GM21529 (cell line): Measurements from ENCODE around the gene KRTAP5-4.
"Not testable (repeated sequence)": the region's sequence is repeated elsewhere in the genome, so short reads cannot be mapped to it uniquely, and the experiment has no call there.

Experiments
- ATAC-seq: cut with Tn5 transposase; IDR thresholded peaks from one replicate; pipeline ENCODE4 v1.9.1; 2021; ENCODE audit not compliant: unreplicated experiment

The KRTAP5-4 gene, protein sequence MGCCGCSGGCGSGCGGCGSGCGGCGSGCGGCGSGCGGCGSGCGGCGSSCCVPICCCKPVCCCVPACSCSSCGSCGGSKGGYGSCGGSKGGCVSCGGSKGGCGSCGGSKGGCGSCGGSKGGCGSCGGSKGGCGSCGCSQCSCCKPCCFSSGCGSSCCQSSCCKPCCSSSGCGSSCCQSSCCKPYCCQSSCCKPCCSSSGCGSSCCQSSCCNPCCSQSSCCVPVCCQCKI

DNA sequence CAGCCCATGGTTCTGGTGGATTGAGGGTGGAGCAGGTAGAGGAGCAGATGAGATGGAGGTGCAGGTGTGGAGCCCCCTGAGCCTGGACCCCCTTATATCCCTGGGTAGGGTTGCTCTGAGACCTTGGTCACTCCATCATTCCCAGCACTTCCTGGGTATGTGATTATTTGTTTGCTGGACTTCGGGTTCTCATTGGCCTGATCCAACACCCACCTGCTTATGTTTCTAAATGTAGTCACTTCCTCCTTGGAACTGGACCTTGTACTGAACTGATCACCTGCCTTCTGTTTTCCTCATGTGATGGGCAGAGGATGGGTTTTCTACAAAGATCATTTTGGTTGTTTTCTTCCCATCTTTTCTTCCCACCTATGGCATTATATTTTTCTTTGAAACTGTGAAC lies at the start of gene KRTAP5-4:
Gene KRTAP5-4 (minus strand): TSS at position 53 of the 400 bp plus-strand sequence. CDS start 45 bp downstream, at position 8.
- no peak for ATAC-seq

DNA sequence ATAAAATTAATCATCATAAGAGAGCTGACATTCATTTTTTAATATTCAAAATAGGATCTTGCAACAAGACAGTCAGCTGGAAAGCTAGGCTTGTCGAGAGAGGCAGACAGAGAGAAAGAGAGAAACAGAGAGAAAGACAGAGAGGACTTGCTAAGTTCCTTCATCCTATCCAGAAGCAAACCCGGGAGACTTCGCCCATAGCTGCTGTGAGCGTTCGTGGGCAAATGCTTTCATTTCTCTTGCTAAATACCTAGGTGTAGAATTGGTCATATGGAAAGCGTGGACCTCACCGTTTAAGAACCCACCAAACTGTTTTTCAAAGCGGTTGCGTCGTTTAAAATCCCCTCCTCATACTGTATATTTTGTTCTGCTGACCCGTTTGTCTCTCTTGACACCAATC lies 49.7 kb upstream of the KRTAP5-4 start:
- ATAC-seq, result no peak

DNA sequence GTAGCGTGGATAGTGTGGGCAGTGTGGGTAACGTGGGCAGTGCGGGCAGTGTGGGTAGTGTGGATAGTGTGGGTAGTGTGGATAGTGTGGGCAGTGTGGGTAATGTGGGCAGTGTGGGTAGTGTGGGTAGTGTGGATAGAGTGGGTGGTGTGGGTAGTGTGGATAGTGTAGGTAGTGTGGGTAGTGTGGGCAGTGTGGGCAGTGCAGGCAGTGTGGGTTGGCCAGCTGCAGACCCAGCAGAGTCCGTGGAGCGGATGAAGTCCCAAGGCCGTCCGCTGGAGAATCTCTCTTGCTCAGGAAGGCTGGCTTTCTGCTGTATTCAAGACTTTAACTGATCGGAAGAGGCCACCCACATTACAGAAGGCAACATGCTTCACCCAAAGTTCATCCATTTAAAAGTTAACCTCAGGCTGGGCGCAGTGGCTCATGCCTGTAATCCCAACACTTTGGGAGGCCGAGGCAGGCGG lies 49.0 kb upstream of the KRTAP5-4 start:
- no peak for ATAC-seq

DNA sequence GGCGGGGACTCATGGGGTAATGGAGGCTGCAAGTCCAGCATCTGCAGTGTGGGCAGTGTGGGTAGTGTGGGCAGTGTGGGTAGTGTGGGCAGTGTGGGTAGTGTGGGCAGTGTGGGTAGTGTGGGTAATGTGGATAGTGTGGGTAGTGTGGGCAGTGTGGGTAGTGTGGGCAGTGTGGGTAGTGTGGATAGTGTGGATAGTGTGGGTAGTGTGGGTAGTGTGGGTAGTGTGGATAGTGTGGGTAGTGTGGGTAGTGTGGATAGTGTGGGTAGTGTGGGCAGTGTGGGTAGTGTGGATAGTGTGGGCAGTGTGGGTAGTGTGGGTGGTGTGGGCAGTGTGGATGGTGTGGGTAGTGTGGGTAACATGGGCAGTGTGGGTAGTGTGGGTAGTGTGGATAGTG lies 48.5 kb upstream of the KRTAP5-4 start:
- not testable (repeated sequence) for ATAC-seq

DNA sequence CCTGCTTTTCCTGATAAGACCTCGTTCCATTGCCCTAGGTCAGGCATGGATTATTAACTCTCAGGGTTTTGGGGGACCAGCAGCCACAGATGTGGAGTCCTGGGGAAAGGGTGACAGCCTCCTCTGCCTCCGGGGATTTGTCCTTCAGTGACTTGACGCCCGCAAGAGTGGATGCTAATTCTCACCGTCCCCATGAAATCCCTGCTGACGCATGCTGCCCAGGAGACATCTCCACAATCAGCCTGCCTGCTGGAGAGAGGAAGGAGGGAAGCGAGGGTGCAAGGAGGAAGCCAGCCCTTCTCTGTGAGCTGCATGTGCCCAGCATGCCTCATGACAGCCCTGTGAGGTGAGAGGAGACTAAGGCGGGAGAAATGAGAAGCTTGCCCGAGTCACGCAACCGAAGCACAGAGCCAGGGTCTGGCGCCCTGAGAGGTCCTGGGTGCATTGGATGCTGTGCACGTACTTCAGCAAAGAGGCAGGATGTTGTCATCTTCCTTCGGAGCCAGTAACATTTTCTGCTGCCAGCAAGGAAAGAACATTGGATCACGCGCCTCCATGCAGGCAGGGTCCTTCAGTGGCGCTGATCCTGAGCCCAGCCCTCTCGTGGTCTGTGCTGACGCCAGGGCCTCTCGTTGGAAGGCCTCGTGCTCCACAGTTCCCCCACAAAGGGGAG lies 47.7 kb upstream of the KRTAP5-4 start:
- ATAC-seq, result no peak

DNA sequence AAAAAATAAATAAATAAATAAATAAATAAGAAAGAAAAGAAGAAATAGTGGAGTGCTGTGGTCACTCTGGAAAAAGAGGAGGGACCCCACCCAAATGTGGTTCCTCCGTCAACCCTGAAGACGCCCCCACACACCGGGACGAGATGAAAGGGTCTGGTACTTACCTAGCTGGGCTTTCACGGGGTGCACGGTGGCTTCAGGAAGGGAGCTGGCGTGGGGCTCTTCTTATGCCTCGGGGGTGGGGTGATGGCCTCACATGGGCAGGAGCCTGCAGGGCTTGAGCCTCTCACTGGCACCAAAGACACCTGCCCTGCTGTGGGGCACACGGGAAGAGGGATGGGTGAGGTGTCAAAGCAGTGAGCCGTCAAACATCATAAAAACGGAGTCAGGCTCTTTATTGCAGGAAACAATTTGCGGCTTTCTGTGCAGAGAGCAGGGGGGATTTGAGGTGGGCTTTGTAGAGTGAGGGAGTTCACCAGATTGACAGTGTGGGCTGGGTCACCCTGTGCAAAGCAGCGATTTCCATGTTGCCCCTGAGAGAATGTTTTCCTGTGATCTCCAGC lies 47.1 kb upstream of the KRTAP5-4 start:
- ATAC-seq, result no peak

DNA sequence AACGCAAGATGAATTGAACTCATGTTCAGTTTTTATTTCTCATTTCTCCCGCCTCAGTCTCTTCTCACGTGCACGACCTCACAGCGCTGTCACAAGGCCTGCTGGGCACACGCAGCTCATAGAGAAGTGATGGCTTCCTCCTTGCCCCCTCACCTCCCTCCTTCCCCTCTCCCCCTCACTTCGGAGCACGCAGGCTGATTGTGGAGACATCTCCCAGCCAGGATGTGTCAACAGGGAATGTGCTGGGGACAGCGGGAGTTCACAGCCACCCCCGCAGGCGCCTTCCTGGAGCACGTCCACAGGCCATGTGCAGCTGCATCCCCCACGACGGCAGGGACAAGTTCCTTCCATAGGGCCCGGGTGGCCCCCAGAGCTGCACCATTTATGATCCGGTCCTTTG lies 46.0 kb upstream of the KRTAP5-4 start:
- ATAC-seq, result no peak

DNA sequence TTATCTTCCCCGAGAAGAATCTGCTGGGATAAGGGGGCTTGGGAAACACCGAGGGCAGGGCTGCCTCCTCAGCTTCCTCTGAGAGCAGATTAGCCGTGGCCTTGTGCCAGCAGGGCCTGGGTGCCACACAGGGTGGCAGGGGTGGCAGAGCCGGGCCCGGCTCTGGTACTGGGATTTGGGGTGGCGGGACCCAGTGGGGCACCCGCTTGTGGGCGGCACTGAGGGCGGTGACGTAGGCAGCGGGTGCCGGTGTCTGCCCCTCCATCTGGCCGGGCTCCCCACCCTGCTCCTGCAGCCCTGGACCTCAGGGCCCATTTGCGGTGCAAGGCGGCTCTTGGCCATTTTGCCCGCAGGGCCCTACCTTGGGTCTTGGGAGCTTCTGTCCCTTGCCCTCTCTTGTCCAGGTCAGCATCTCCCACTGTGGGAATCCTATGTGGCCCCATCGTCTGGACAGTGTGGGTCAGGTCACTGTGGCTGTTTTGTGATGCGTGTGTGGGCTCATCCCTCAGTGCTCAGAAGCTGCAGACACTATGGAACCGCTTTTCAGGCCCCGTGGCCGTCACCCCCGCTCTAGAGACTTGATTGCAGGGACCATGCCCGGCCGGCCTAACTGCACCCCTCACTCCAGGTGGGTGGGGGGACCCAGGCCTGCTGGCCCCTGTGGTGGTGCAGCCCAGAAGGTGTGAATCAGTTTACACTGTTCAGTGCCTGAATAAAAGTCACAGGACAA lies 45.3 kb upstream of the KRTAP5-4 start:
- no peak for ATAC-seq

DNA sequence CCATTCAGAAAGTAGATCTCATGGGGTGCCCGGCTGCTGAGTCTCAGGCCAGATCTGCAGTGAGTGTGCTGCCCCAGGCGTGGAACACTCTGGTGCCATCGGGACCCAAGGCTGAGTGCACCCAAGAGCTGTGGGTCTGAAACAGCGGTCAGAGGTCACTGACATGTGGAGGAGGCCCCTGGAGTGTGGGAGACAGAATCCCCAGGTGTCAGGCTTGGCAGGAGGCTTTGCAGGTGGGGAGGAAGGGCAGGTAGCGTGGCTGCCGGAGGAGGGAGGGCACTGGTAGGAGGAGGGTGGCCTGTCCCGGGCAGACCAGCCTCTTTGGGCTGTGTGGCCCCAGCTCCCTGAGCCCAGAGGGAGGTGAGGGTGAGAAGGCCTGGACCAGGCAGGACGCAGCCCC lies 43.4 kb upstream of the KRTAP5-4 start:
- no peak for ATAC-seq

DNA sequence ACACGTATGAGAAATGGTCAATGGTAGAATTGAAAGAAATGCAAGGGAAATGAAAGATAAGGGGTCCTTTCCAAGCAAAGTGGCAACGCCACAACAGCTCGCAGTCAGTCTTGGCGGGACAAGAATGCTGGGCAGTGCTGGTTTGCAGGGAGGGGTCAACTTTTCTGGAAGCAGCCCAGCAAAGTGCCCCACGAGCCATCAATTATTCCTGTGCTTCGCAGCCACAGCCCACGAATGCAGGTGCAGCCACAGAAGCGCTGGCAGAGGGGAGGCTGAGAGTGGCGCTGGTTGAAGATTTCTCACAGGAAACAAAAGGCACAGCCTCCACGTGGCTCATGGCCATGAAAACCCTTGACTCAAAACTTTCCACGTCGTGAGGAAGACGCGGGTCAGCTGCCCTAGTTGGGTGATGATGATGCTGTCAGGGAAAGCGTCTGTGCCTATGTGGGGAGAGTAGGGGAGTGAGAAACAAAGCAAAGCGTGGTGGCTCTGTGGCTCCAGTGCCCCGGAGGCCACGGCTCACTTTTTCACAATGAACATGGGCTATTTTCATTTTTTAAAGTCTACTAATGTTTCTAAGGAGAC lies 40.9 kb upstream of the KRTAP5-4 start:
- not testable (repeated sequence) for ATAC-seq

DNA sequence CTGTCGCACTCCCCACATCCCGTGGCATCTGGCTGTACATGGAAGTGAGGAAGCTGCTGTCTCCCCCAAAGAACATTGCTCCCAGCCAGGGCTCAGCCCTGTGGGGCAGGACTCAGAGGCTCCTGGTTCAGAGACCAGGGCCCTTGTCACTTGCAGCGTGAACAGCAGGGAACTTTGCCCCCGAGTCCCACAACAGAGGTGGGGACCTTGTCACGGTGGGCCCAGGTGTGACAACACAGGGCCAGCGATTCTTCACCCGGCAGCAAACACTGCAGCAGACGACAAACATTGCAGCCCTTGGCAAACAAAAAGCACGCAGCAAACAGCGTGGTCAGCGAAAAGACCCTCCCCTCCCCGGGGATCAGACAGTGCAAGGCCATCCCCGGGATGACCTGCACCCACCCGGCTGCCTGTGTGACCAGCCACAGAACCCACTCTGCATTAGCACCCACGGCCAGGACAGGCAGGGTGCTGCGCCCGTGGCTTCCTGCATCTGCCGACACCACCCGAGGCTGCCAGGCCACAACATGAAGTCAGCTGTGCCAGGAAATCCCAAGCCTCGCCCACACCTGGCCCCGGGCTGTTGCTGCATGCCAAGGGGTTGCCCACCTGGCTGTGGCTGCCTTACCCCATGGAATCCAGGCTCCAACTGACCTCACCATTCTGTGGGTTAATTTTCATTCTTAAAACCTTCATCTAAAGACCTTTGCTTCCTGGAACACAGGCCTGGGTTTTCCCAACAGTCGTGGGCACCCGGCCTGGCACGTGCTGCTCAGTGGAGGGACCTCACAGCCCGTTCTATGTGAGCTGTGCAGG lies 39.7 kb upstream of the KRTAP5-4 start:
- not testable (repeated sequence) for ATAC-seq

DNA sequence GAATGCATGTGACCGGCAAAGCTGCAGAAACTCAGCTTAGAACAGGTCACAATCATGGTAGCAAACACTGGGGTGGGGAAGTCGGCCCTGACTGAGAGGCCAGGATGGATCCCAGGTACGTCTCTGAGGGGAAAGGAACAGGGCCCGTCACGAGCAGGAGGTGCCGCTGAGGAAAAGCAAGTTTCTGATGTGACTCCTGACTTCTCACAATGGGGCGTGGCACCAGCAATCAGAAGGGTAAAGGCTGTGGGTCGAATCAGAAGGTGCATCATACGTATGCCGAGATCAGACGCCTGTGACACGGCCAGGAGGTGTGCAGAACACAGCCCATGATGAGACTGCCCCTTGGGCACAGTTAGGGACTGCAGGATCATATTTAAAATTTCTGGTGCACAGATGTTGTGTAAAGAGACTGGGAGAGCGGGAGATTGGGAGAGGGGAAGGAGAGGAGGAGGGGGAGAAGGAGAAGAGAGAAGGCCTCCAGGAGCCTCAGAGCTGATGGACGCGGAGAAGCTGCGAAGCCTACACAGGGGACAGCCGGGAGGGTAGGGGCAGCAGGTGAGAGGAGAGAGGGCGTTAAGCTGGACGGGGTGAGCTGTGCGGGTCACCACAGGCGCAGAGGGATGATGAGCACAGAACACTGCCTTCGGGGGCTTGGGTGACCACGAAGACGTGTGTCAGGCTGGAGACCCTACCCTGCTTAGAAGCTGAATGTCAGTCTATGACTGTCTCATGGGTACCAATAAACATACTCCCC lies 38.4 kb upstream of the KRTAP5-4 start:
- ATAC-seq, result no peak

DNA sequence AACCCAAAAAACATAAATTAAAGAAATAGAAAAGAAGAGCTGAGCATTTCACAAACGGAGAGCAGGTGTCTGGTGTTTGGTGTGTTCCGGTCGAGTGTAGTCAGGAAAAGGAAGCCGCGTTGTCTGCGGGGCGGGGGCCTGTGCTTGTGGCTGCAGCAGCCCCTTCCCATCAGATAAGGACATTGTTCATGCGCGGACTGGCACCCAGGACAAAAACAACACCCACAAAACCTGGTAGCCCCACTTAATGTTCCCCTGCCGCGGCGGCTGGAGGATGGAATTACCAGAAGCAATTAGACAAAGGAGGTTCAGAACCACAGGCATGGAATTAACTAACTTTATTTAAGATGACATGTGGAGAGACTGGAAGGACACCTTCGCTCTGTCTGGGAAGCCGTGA lies 37.6 kb upstream of the KRTAP5-4 start:
- ATAC-seq, result no peak

DNA sequence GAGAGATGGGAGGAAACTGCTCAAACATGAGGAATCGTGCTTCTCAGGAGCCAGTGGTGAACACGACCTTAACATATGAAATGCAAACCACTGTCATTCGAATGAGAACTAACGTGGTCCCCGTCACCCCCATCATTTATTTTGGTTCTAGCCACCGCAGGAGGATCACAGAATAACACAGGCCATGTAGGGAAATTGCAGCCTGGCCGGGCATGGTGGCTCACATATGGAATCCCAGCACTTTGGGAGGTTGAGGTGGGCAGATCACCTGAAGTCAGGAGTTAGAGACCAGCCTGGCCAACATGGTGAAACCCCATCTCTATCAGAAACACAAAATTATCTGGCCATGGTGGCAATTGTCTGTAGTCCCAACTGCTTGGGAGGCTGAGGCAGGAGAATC lies 34.7 kb upstream of the KRTAP5-4 start:
- no peak for ATAC-seq

DNA sequence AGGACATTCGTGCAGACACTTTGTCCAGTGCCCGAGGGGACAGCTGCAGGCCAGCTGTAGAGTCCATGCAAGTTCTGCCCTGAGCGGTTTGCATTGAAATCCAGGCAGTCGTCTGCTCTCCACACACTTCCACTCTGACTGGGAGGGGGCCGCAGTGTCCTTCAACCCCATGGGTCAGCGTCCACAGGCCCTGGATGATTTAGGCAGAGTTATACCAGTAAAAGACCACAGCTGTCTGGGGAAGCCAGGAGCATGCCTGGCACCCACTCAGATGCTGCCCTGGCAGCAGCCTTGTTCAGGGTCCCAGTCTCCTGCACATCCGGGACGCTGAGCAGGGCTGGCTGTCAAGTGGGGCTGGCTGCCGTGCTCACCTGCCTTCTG lies 34.1 kb upstream of the KRTAP5-4 start:
- no peak for ATAC-seq

DNA sequence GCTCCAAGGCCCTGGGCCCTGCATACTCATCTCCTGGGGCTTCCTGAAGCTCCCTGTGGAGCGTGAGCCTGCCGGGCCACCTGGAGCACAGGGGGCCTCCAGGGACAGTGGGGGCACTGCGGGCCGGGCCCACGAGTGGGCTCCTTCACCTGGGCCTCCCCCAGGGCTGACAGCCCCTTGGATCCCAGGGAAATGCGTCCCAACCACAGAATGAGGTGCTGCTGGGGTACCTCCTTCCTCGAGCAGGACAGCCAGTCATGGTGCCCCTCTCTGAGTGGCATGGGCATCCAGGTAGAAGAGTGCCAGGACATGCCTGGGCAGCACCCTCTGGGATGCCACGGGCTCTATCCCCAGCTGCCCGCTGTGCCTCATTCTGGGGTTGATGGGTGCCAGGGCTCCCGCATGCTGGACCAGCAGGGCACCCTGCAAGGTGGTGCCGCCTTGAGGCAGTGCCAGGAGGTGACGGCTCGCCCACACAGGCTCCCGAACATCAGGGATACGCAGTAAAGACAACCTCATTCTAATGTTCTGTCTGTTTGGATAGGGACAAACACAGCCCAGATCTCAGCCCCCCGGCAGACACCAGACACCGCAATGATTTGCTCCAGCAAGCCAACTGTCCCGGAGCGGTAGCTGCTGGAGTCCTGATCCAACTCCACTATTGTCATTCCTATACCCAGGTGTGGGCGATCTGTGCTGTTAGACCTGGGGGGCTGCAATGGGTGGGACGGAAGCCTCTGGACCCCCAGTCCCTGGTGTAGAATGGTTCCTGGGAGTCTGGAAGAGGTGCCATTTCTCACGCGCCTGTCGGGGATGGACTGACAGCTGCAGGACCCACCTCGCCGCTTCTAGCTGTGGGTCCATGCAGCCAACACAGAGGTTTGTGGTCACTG lies 33.5 kb upstream of the KRTAP5-4 start:
- no peak for ATAC-seq

DNA sequence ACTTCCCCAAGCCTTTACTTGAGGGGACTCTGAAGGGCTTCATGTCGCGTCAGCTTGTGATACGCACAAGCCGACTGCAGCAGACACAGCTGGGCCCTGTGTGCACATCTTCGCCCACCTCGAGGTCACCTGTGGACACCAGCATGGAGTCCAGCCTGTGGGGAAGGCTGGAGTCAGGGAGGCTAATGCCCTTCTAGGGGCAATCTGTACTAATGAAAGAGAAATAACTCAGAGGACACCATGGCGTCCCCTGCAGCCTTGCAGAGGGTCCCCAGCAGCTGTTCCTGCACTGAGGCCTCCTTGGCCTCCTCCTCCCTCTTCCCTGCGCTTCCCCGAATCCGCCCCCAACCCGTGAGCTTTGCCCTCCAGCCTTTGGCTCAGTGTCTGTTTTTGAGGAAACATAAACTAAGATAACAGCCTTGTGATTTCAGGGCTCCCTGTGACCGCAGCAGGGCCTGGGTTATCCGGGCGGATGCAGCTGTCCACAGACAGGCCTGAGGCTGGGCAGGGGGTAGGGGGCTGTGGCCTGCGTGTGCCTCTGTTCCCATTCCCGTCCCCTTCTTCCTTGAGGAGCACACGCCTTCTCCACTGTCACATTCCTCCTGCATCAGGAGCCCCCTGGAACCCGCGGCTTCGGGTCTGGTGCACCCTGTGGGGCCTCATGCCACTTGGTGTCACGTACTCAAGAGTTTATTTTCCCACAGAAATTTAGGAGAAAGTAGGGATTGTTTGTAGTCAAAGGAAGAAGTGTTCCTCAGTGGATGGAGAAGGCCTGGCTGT lies 32.6 kb upstream of the KRTAP5-4 start:
- no peak for ATAC-seq
